Trophoblast cell (in vitro differentiated cells and primary cell): ENCODE data around the gene DDX59.
"Not testable (repeated sequence)": the region's sequence is repeated elsewhere in the genome, so short reads cannot be mapped to it uniquely, and the experiment has no call there.

Experiments used
- DNase-seq, 2 donors: peaks; one replicate each; pipeline ENCODE4 v3.0.0-alpha.2; 2016
- H2AFZ ChIP-seq: 2 replicates; pipeline ENCODE4 v1.6.1; 2013; ENCODE audit warnings: low read length, moderate library complexity, mild to moderate bottlenecking; ENCODE audit not compliant: insufficient read depth, poor library complexity
- H2AK5ac ChIP-seq: 2 replicates; pipeline ENCODE4 v1.6.1; 2013; ENCODE audit warnings: mild to moderate bottlenecking, low read length
- H2BK120ac ChIP-seq: 2 replicates; pipeline ENCODE4 v1.6.1; 2013; ENCODE audit warnings: low read length, mild to moderate bottlenecking, moderate library complexity; ENCODE audit not compliant: insufficient read depth, poor library complexity
- H2BK12ac ChIP-seq: 2 replicates; pipeline ENCODE4 v1.6.1; 2013; ENCODE audit warnings: mild to moderate bottlenecking, low read length, moderate library complexity
- H2BK5ac ChIP-seq: 2 replicates; pipeline ENCODE4 v1.6.1; 2013; ENCODE audit warnings: low read length, low read depth, moderate library complexity, mild to moderate bottlenecking; ENCODE audit not compliant: poor library complexity
- H3K14ac ChIP-seq: 2 replicates; pipeline ENCODE4 v1.6.1; 2013; ENCODE audit warnings: mild to moderate bottlenecking, low read length
- H3K18ac ChIP-seq: 2 replicates; pipeline ENCODE4 v1.6.1; 2013; ENCODE audit warnings: mild to moderate bottlenecking, low read length
- H3K23ac ChIP-seq: 2 replicates; pipeline ENCODE4 v1.6.1; 2013; ENCODE audit warnings: low read length
- H3K27ac ChIP-seq: 2 replicates; pipeline ENCODE4 v1.5.1; 2013; ENCODE audit warnings: low read depth, mild to moderate bottlenecking, inconsistent platforms, low read length, moderate library complexity
- H3K27me3 ChIP-seq: 2 replicates; pipeline ENCODE4 v1.6.1; 2013; ENCODE audit warnings: inconsistent platforms, mild to moderate bottlenecking, low read length, moderate library complexity; ENCODE audit not compliant: insufficient read depth
- H3K36me3 ChIP-seq, 2 experiments: 1 replicate in 1 of 2; 2 replicates in 1 of 2; pipeline ENCODE4 v1.6.1; 2013; ENCODE audit warnings: low read length in 2 of 2, mild to moderate bottlenecking in 2 of 2, moderate library complexity in 1 of 2; ENCODE audit not compliant: insufficient read depth in 2 of 2, control insufficient read depth in 1 of 2
- H3K4ac ChIP-seq: 2 replicates; pipeline ENCODE4 v1.6.1; 2013; ENCODE audit warnings: low read depth, mild to moderate bottlenecking, low read length, moderate library complexity
- H3K4me1 ChIP-seq, 2 experiments: 1 replicate in 1 of 2; 2 replicates in 1 of 2; pipeline ENCODE4 v1.6.1; 2013; ENCODE audit warnings: low read length in 2 of 2, mild to moderate bottlenecking in 2 of 2, moderate library complexity in 1 of 2; ENCODE audit not compliant: insufficient read depth in 2 of 2, control insufficient read depth in 1 of 2
- H3K4me2 ChIP-seq: 2 replicates; pipeline ENCODE4 v1.6.1; 2013; ENCODE audit warnings: inconsistent platforms, mild to moderate bottlenecking, low read length, moderate library complexity
- H3K4me3 ChIP-seq: 2 replicates; pipeline ENCODE4 v1.5.1; 2013; ENCODE audit warnings: mild to moderate bottlenecking, low read depth, low read length, inconsistent platforms
- H3K79me1 ChIP-seq: one replicate; pipeline ENCODE4 v1.6.1; 2013; ENCODE audit warnings: low read length
- H3K79me2 ChIP-seq: 2 replicates; pipeline ENCODE4 v1.6.1; 2013; ENCODE audit warnings: low read length, mild to moderate bottlenecking; ENCODE audit not compliant: control insufficient read depth, insufficient read depth, poor library complexity
- H3K9ac ChIP-seq: 2 replicates; pipeline ENCODE4 v1.6.1; 2013; ENCODE audit warnings: mild to moderate bottlenecking, low read length
- H3K9me3 ChIP-seq: 2 replicates; pipeline ENCODE4 v1.6.1; 2013; ENCODE audit warnings: low read depth, mild to moderate bottlenecking, control low read depth, inconsistent platforms, low read length; ENCODE audit not compliant: insufficient read depth
- H4K12ac ChIP-seq: 2 replicates; pipeline ENCODE4 v1.6.1; 2013; ENCODE audit warnings: low read depth, mild to moderate bottlenecking, low read length, moderate library complexity
- H4K8ac ChIP-seq: 2 replicates; pipeline ENCODE4 v1.6.1; 2013; ENCODE audit warnings: low read depth, mild to moderate bottlenecking, low read length, moderate library complexity
- H4K91ac ChIP-seq: one replicate; pipeline ENCODE4 v1.6.1; 2013; ENCODE audit warnings: low read depth, mild to moderate bottlenecking, low read length, moderate library complexity
- WGBS: extraction: QIAGEN DNeasy Blood & Tissue Kit; methylation state at CpG from one replicate; pipeline ENCODE4 v1.1.7; 2013; ENCODE audit warnings: missing lambda C conversion rate; ENCODE audit not compliant: insufficient read length, insufficient coverage; ENCODE audit errors: extremely low coverage; 5-methylcytosine and 5-hydroxymethylcytosine counted together

DDX59 gene

DNA sequence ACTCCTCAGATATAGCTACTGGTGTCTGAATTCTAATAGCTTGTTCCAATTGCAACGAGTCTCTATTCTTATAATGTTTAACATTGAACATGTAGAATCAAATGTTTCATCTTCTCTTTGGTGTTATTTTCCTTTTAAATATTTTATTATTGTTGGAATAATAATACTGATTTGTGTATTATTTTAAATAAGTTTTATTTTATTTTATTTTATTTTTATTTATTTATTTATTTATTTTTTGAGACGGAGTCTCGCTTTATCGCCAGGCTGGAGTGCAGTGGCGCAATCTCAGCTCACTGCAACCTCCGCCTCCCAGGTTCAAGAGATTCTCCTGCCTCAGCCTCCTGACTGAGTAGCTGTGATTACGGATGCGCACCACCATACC is 39.2 kb downstream of the DDX59 start:
- H3K23ac ChIP-seq: not testable (repeated sequence)

DNA sequence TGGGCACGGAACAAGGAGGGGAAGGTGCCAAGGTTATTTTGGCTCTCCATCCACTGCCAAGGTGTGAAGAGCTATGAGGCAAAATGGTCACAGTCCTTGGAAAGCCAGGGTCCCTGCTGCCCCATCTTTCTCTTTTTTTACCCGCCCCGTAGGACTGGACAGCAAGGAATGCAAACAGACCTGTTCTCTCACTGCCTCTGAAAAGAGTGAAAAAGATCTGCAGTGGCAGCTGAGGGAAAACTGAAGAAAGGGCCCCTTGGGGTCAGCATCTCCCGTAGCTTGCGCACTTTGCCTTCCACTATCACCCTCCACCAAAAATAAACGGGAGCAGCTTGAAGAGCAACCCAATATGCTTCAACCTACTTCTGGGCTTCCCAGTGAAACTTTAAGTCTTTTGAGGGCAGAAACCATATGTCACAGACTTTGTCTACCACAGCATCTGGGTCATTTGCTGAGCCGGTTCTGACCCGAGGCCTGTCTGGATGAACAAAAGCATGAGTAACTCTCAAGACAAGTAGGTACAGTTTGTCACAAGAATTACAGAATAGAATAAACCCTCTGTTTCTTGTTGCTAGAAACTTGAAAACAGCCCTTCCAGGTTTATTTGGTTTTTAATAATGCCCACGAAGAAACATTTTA is 39.7 kb downstream of the DDX59 start:
- Histone ChIP-seq H3K79me1 (peaks cover 7% of the 10 kb centered on the region), H4K91ac (peak overlapping the region; percentile 53), H3K14ac (peak overlapping the region; percentile 14), H3K4ac (peak overlapping the region; percentile 2), H2BK5ac (peak overlapping the region; percentile 68), H3K27ac (peak overlapping the region; percentile 45), H3K18ac (peak overlapping the region; percentile 11), H3K23ac (no peak overlapping the region), H3K27me3 (no peaks in the 10 kb centered on the region), H3K4me1 (peaks cover 3 to 9% of the 10 kb centered on the region in 2 experiments), H3K9ac (no peak overlapping the region), H3K79me2 (no peaks in the 10 kb centered on the region), H4K8ac (peak overlapping the region; percentile 49), H3K36me3 (no peaks in the 10 kb centered on the region), H2BK12ac (peak overlapping the region; percentile 38), H3K9me3 (no peaks in the 10 kb centered on the region), H4K12ac (no peak overlapping the region), H2AK5ac (no peak overlapping the region), H2BK120ac (peak overlapping the region; percentile 65), H3K4me2 (peak overlapping the region; percentile 61), H3K4me3 (no peak overlapping the region), H2AFZ (no peak overlapping the region)
- no CpG with 5 or more reads among the region's 9 CpGs for WGBS
- peak; percentile 55 to 86 for DNase-seq

More for the DNA sequence above, 39.2 kb downstream of the DDX59 start:
- not testable (repeated sequence) for H3K9ac ChIP-seq, H4K12ac ChIP-seq, H3K9me3 ChIP-seq, H2BK5ac ChIP-seq, H3K4ac ChIP-seq, H4K8ac ChIP-seq, H2AK5ac ChIP-seq, H2BK120ac ChIP-seq, H3K4me2 ChIP-seq, H3K4me3 ChIP-seq, H3K14ac ChIP-seq, DNase-seq, H3K79me1 ChIP-seq, H3K27me3 ChIP-seq, H3K4me1 ChIP-seq, H3K79me2 ChIP-seq, H3K18ac ChIP-seq, H3K36me3 ChIP-seq, H3K27ac ChIP-seq, H2AFZ ChIP-seq
- no CpG with 5 or more reads among the region's 8 CpGs for WGBS
- Histone ChIP-seq H4K91ac (peak overlapping the region; percentile 33), H2BK12ac (peak overlapping the region; percentile 19)

DNA sequence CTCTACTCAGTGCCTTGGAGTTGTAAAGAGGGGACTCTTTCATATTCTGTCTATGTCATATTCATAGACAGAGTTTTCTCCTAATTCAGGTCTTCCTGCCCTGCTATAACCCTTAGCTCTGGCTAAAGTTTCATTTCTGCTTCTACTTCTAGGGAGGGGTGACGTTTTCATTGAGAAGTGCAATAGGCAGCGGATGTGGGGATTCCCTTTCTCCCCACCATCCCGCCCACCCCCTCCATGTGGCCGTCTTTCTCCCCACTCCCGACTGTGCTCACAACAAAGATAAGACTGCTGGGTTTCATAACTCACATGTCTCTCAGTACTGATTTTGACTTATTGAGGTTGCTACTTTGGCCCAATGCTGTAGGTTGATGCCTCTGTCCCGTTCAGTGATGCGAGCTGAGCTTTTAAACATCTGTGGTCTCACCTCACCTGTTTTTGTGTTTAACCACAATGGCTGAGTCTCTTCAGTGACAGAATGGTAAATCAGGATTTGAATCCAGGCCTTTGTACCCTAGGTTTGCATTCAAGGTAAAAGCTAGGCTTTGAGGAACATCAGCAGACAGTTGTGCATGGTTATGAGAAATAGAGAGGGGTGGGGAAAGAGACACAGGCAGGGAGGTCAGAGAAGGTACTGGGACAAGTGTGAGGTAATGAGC is 41.4 kb downstream of the DDX59 start:
- no CpG with 5 or more reads among the region's 7 CpGs for WGBS
- H2AFZ ChIP-seq: no peak overlapping the region

DNA sequence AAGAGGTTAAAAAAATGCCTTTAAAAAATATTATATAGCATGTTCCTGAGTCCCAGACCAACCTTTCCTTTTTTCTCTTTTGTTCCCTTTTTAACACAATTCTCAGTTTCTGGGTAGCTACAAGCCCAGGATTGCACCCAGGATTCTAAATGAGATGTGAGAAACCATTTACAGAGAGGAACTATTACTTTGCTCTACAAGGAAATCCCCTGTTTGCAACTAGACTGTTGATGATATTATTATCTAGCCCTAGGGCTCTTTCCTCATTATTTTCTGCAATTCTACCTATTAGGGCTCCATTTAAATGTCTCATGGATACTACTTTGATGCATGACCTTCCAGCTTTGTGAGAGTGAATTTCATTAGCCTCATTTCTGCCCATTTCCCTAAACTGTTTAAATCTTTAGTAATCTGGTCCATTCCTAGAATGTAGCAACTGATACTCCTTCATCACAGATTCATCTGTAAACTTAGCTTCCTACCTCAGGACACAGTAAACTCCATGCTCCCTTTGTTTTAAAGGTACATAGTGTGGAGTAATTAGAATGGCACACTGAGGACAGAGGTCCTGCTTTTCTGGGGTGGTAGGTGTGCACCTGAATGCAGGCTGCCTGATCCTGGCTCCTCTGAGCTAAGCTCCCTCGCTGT is 42.0 kb downstream of the DDX59 start:
- no peaks in the 10 kb centered on the region for H3K36me3 ChIP-seq
- H4K8ac ChIP-seq: no peak overlapping the region
- H3K4ac ChIP-seq: no peak overlapping the region
- peaks cover 3 to 9% of the 10 kb centered on the region in 2 experiments for H3K4me1 ChIP-seq
- H3K4me2 ChIP-seq: no peak overlapping the region
- DNase-seq: peak in 1 of 2 donors; percentile 21
- no peaks in the 10 kb centered on the region for H3K79me2 ChIP-seq
- peak overlapping the region; percentile 57 for H4K91ac ChIP-seq
- H2BK12ac ChIP-seq: no peak overlapping the region
- H3K4me3 ChIP-seq: no peak overlapping the region
- no CpG with 5 or more reads among the region's 1 CpG for WGBS
- no peaks in the 10 kb centered on the region for H3K9me3 ChIP-seq
- H3K18ac ChIP-seq: no peak overlapping the region
- H3K14ac ChIP-seq: no peak overlapping the region
- H3K9ac ChIP-seq: no peak overlapping the region
- peak overlapping the region; percentile 17 for H2BK120ac ChIP-seq
- H2AFZ ChIP-seq: no peak overlapping the region
- no peak overlapping the region for H2AK5ac ChIP-seq
- no peak overlapping the region for H3K23ac ChIP-seq
- H2BK5ac ChIP-seq: no peak overlapping the region
- no peak overlapping the region for H4K12ac ChIP-seq
- H3K27ac ChIP-seq: no peak overlapping the region
- H3K79me1 ChIP-seq: peaks cover 7% of the 10 kb centered on the region
- no peaks in the 10 kb centered on the region for H3K27me3 ChIP-seq

More for the DNA sequence above, 41.4 kb downstream of the DDX59 start:
- no peaks in the 10 kb centered on the region for H3K36me3 ChIP-seq
- no peaks in the 10 kb centered on the region for H3K79me2 ChIP-seq
- H3K14ac ChIP-seq: no peak overlapping the region
- H3K4me2 ChIP-seq: no peak overlapping the region
- peak overlapping the region; percentile 28 for H2BK12ac ChIP-seq
- no peak overlapping the region for H2BK5ac ChIP-seq
- H3K9me3 ChIP-seq: no peaks in the 10 kb centered on the region
- no peak overlapping the region for H3K9ac ChIP-seq
- H2BK120ac ChIP-seq: peak overlapping the region; percentile 41
- H3K4ac ChIP-seq: no peak overlapping the region
- peaks cover 3 to 9% of the 10 kb centered on the region in 2 experiments for H3K4me1 ChIP-seq
- no peak overlapping the region for H3K18ac ChIP-seq
- H3K23ac ChIP-seq: no peak overlapping the region
- H3K4me3 ChIP-seq: no peak overlapping the region
- H3K79me1 ChIP-seq: peaks cover 7% of the 10 kb centered on the region
- H2AK5ac ChIP-seq: peak overlapping the region; percentile 12
- H3K27me3 ChIP-seq: no peaks in the 10 kb centered on the region
- no peak overlapping the region for H4K12ac ChIP-seq
- H4K91ac ChIP-seq: peak overlapping the region; percentile 57
- peak overlapping the region; percentile 12 for H4K8ac ChIP-seq
- H3K27ac ChIP-seq: no peak overlapping the region
- peak in 1 of 2 donors; percentile 19 for DNase-seq
